ENCODE results near the gene NOG.

The NOG gene

GRCh38 chr17:56570199-56570598 is 23.3 kb upstream of the NOG start:
- TF ChIP-seq CTCF (IDR thresholded peaks at IDR 0.05; ENCODE audit: low read depth, low read length, missing control alignments): no peak
- H3K4me3 ChIP-seq (replicated peaks; ENCODE audit: low read depth, low read length): no peak overlapping the region
- DNase-seq (ENCODE audit: extremely low read depth, low read depth): no peak

DNA sequence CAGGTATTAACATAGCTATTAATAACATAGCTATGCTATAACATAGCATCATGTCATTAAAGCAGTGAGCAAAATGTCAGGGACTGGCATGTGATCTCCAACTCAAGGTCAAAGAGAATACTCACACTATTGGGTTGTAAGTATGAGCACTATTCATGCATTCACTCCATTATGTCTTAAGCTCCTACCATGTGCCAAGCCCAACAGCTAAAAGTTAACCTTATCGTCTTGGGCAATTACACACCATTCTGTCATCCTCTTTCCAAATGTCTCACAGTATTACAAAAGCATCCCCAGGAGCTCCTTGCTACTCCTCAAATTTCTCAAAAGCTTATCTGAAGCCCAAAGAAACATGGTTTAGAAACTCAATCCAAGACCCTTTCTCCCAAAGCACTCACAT is 22.0 kb upstream of the NOG start:
- DNase-seq (ENCODE audit: extremely low read depth, low read depth): no peak
- no peak overlapping the region for H3K4me3 ChIP-seq (replicated peaks; ENCODE audit: low read depth, low read length)
- no peak for TF ChIP-seq CTCF (IDR thresholded peaks at IDR 0.05; ENCODE audit: low read depth, low read length, missing control alignments)

GRCh38 chr17:56577190-56577842 is 16.2 kb upstream of the NOG start:
- DNase-seq (ENCODE audit: extremely low read depth, low read depth): no peak
- no peak overlapping the region for H3K4me3 ChIP-seq (replicated peaks; ENCODE audit: low read depth, low read length)

GRCh38 chr17:56577843-56578204 is 15.7 kb upstream of the NOG start:
- DNase-seq (ENCODE audit: extremely low read depth, low read depth): no peak
- H3K4me3 ChIP-seq (replicated peaks; ENCODE audit: low read depth, low read length): no peak overlapping the region
- TF ChIP-seq CTCF (IDR thresholded peaks at IDR 0.05; ENCODE audit: low read depth, low read length, missing control alignments): no peak

More at GRCh38 chr17:56577190-56577842, 16.2 kb upstream of the NOG start:
- TF ChIP-seq CTCF (IDR thresholded peaks at IDR 0.05; ENCODE audit: low read depth, low read length, missing control alignments): no peak

- TF ChIP-seq CTCF (IDR thresholded peaks at IDR 0.05; ENCODE audit: low read depth, low read length, missing control alignments): no peak
- no peak for DNase-seq (ENCODE audit: extremely low read depth, low read depth)
- H3K4me3 ChIP-seq (replicated peaks; ENCODE audit: low read depth, low read length): no peak overlapping the region
Observed at GRCh38 chr17:56581635-56582627, 11.6 kb upstream of the NOG start.

GRCh38 chr17:56583772-56584171 is 9.7 kb upstream of the NOG start:
- TF ChIP-seq CTCF (IDR thresholded peaks at IDR 0.05; ENCODE audit: low read depth, low read length, missing control alignments): no peak
- no peak for DNase-seq (ENCODE audit: extremely low read depth, low read depth)
- no peak overlapping the region for H3K4me3 ChIP-seq (replicated peaks; ENCODE audit: low read depth, low read length)
